GM18861 (cell line): ENCODE results near the gene TNFSF9.
"Not testable (repeated sequence)": the region's sequence is repeated elsewhere in the genome, so short reads cannot be mapped to it uniquely, and the experiment has no call there.

Experiments
- ATAC-seq: cut with Tn5 transposase; IDR thresholded peaks from one replicate; pipeline ENCODE4 v1.9.1; 2021; ENCODE audit not compliant: unreplicated experiment

Gene TNFSF9

GRCh38 chr19:6532244-6532999, 1.6 kb downstream of the TNFSF9 start:
- ATAC-seq, result no peak

GRCh38 chr19:6533000-6533328, 2.1 kb downstream of the TNFSF9 start:
- no peak for ATAC-seq

GRCh38 chr19:6533746-6534418, 3.1 kb downstream of the TNFSF9 start:
- no peak for ATAC-seq

GRCh38 chr19:6534451-6535093, 3.7 kb downstream of the TNFSF9 start:
- ATAC-seq, result no peak

DNA sequence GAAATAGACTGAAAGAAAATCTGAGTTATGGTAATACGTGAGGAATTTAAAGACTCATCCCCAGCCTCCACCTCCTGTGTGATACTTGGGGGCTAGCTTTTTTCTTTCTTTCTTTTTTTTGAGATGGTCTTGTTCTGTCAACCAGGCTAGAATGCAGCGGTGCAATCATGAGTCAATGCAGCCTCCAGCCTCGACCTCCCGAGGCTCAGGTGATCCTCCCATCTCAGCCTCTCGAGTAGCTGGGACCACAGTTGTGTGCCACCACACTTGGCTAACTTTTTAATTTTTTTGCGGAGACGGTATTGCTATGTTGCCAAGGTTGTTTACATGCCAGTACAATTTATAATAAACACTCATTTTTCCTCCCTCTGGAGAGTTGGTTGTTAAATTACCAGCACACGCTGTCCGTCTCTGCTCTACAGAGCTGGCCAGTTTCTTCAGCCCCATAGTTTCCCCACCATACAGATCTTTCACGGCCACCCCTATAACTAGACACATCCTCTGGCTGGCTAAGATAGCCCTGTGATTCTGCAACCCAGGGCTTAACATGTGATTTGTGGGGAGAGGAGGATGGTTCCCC, 4.8 kb downstream of the TNFSF9 start:
- ATAC-seq, result peak; percentile 1

GRCh38 chr19:6539514-6539913, 8.7 kb downstream of the TNFSF9 start:
- no peak for ATAC-seq

DNA sequence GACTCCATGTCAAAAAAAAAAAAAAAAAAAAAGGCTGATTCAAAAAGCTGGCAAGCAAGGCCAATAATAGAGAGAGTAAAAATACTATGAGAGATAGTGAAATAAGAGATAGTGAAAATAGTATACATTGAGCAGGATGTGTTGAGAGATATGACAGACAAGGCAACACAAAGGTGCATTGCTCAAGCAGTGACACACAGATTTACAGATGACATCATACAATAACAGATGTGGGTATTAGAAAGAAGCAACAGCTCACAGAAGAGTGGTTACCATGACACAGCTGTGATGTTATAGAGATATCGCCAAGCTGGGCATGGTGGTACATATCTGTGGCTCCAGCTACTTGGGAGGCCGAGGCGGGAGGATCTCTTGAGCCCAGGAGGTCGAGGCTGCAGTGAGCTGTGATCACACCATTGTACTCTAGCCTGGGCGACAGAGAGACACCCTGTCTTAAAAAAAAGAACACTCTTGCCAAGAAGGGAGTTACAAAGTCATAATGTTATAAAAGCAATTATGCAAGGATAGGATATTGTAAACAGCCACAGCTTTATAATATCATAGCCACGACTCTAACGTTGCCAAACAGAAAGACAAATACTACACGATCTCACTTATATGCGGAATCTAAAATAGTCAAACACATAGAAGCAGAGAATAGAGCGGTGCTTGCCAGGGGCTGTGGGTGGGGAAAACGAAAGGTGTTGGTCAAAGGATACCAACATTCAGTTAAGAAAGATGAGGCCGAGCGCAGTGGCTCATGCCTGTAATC, 10.3 kb downstream of the TNFSF9 start:
- no peak for ATAC-seq

- no peak for ATAC-seq
These were observed 13.1 kb downstream of the TNFSF9 start for GRCh38 chr19:6543866-6544347.

DNA sequence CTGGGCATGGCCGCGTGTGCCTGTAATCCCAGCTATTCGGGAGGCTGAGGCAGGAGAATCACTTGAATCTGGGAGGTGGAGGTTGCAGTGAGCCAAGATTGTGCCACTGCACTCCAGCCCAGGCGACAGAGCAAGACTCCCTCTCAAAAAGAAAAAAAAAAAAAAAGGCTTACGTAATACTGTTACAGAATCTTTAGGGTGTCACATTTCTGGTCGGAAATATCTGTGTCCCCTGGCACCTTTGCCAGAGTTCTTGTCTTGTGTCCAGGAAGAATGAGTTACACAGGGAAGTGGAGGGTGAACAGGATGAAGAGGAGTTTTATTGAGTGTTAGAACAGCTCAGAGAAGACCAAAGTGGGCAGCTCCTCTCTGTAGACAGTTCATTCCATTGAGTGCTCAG, 19.9 kb downstream of the TNFSF9 start:
- not testable (repeated sequence) for ATAC-seq

GRCh38 chr19:6551091-6551490, 20.3 kb downstream of the TNFSF9 start:
- ATAC-seq, result no peak

DNA sequence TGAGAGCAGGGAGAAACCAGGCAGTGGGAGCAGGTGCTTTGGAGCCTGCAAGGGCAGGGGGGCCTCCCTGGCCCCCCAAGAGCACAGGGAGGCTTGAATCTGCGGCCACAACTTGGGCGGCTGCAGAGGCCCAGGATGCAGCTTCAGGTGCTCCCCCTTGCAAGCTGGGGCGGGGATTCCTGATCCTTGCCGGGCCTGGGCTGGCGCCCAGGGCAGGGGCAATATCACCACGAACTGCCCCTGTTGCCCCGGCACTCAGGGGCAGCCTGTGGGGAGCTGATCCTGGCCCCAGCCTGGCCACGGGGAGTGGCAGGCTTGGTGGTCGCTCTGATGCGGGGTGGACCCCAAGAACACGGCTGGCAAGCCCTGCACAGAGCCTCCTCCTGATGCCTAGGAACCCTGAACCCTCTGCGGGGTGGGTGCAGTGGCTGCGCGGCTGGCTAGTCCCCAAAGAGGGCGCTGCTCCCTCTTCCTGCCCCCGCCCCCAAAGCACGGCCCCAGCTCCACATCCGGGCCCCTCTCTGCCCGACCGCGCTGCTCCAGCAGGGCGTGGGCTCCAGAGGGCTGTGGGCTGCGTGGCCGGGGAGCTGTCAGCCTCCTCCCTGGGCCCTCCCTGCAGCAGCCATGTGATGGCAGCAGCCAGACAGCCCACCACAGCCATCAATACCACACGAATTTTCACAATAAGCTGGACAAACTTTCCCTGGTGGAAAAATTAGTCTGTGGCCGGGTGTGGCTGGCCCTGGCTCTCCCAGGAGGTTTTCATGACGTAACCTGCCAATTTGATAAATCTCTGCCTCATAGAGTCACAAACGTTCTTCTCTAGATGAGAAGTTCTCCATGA, 21.0 kb downstream of the TNFSF9 start:
- peak; percentile 51 for ATAC-seq

- no peak for ATAC-seq
These were observed 25.2 kb downstream of the TNFSF9 start for GRCh38 chr19:6556043-6556449.

- no peak for ATAC-seq
These were observed 25.8 kb downstream of the TNFSF9 start for GRCh38 chr19:6556480-6557195.

DNA sequence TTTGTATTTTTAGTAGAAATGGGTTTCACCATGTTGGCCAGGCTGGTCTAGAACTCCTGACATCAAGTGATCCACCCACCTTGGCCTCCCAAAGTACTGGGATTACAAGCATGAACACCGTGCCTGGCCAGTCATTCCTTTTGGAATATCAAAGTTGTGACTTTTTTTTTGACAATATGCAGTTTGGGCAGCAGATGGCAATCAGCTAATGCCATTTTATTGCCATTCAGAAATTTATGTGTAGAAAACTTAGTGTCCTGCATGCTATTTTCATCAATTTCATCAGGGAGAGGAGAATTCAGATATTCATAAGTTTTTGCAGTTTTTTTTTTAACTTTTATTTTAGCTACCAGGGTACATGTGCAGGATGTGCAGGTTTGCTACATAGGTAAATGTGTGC, 31.6 kb downstream of the TNFSF9 start:
- not testable (repeated sequence) for ATAC-seq

GRCh38 chr19:6564393-6564792, 33.6 kb downstream of the TNFSF9 start:
- ATAC-seq, result no peak

DNA sequence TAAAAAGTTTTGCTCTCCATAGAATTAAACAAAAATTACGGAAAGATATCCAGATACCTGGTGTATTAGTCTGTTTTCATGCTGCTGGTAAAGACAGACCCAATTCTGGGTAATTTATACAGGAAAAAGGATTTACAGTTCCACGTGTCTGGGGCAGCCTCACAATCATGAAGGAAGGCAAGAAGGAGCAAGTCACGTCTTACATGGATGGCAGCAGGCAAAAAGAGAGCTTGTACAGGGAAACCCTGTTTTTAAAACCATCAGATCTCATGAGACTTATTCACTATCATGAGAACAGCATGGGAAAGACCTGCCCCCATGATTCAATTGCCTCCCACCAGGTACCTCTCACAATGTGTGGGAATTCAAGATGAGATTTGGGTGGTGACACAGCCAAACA, 35.9 kb downstream of the TNFSF9 start:
- ATAC-seq, result not testable (repeated sequence)

DNA sequence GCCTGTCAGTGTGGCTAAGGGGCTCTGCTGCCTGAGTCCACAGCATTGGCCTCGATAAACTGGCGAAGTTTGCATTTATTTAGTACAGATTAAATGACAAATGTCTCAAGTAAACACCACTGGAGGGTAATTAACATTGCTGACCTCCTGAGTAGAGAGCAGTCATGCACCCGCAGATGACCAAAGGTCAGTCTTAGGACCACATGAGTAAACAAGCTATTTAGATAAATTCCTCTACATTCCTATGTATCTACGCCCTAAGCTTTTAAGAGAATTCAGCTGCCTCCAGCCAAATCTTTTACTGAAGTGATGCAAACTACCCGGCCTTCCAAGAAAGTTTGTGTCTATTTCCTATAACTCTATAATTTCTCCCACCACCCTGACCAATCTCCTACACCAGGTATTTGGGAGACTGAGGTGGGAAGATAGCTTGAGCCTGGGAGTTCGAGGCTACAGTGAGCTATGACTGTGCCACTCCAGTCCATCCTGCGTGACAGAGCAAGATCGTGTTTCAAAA, 37.2 kb downstream of the TNFSF9 start:
- ATAC-seq, result no peak

GRCh38 chr19:6568816-6569215, 38.0 kb downstream of the TNFSF9 start:
- no peak for ATAC-seq

DNA sequence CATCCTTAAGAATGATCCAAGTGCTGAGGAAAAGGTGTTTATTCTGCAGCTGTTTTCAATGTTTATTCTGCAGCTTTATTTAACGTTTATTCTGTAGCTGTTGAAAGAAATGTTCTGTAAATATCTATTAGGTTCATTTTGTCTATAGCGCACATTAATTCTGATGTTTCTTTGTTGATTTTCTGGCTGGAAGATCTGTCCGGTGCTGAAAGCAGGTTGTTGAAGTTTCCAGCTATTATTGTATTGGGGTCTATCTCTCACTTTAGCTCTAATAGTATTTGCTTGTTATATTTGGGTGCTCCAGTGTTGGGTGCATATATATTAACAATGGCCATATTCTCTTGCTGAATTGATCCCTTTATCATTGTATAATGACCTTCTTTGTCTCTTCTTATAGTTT, 39.9 kb downstream of the TNFSF9 start:
- ATAC-seq, result no peak
